Caco-2 (cell line): Measurements from ENCODE around the gene RBPJL. TPM values are rescaled to one million over a fixed set of nuclear protein-coding genes. Genes with fewer than 3 reads are reported as not detected.

ENCODE experiments used
- BruUV-seq: library from RNA; stranded (reverse); fragments of 400-500 nt; replicated peaks from 2 replicates; lab custom pipeline; 2021; lab: Mats Ljungman, UMichigan
- CTCF ChIA-PET: fragments of 300-600 bp; sonication (Branson Sonifier 250); formaldehyde crosslinking; loops from one replicate; lab custom pipeline; 2022; ENCODE audit warnings: antibody characterized with exemption; lab: Charles Lee
- POLR2A ChIA-PET: fragments of 300-600 bp; sonication (Branson Sonifier 250); formaldehyde crosslinking; loops from one replicate; lab custom pipeline; 2022; ENCODE audit warnings: antibody characterized with exemption; lab: Charles Lee
- DNase-seq, 2 experiments: peaks; one replicate each; pipeline versions ENCODE4 v3.0.0 to v3.0.0-alpha.2; 2020 to 2022
- H3K27me3 ChIP-seq: replicated peaks from 2 replicates; pipeline ENCODE4 v1.6.0; 2011; ENCODE audit warnings: low read length; ENCODE audit not compliant: control insufficient read depth, insufficient read depth
- H3K36me3 ChIP-seq: 2 replicates; pipeline ENCODE4 v1.5.1; 2011; ENCODE audit warnings: low read length; ENCODE audit not compliant: control insufficient read depth, insufficient read depth
- H3K4me1 ChIP-seq: fragments of 250-450 bp; sonication (Bioruptor Pico); 2 replicates; pipeline ENCODE4 v1.5.1; 2020; ENCODE audit warnings: mild to moderate bottlenecking
- H3K4me3 ChIP-seq: 2 replicates; pipeline ENCODE4 v1.5.1; 2011; ENCODE audit warnings: low read depth, mild to moderate bottlenecking, control low read depth, low read length
- H3K9me3 ChIP-seq: fragments of 250-450 bp; sonication (Bioruptor Pico); 2 replicates; pipeline ENCODE4 v1.5.1; 2020; ENCODE audit warnings: mild to moderate bottlenecking, moderate library complexity
- H3K27ac Mint-ChIP-seq: one replicate; pipeline ENCODE4 v1.8.0; 2022; ENCODE audit warnings: mixed read lengths; ENCODE audit not compliant: unreplicated experiment
- H3K27me3 Mint-ChIP-seq: one replicate; pipeline ENCODE4 v1.8.0; 2022; ENCODE audit warnings: mixed read lengths; ENCODE audit not compliant: insufficient read depth, unreplicated experiment
- H3K36me3 Mint-ChIP-seq: one replicate; pipeline ENCODE4 v1.8.0; 2022; ENCODE audit warnings: mild to moderate bottlenecking, mixed read lengths; ENCODE audit not compliant: insufficient read depth, unreplicated experiment
- H3K4me1 Mint-ChIP-seq: one replicate; pipeline ENCODE4 v1.8.0; 2022; ENCODE audit warnings: low read depth, mixed read lengths; ENCODE audit not compliant: unreplicated experiment
- H3K4me3 Mint-ChIP-seq: one replicate; pipeline ENCODE4 v1.8.0; 2022; ENCODE audit warnings: mild to moderate bottlenecking, moderate library complexity, mixed read lengths; ENCODE audit not compliant: unreplicated experiment
- H3K9me3 Mint-ChIP-seq: one replicate; pipeline ENCODE4 v1.8.0; 2022; ENCODE audit warnings: mixed read lengths; ENCODE audit not compliant: unreplicated experiment
- intact Hi-C: fragments of 100-400 bp; cut with micrococcal nuclease; formaldehyde crosslinking; loops from one replicate; pipeline ENCODE4 v1.10.0; 2022; ENCODE audit not compliant: unreplicated experiment
- total RNA-seq: library from RNA; stranded (reverse); gene quantifications from 2 replicates; pipeline ENCODE4 v1.2.3, GENCODE V29; 2022
- TF ChIP-seq, protein P1 (sequence below), 2 experiments: fragments of 200-600 bp in 1 of 2; IDR thresholded peaks; 1 replicate in 1 of 2; 2 replicates in 1 of 2; pipeline versions ENCODE4 v1.5.1 to v1.8.0; 2011 to 2022; ENCODE audit warnings: antibody characterized with exemption in 1 of 2, control low read depth in 1 of 2, inconsistent platforms in 1 of 2, low read depth in 1 of 2, low read length in 1 of 2, mild to moderate bottlenecking in 1 of 2, moderate library complexity in 1 of 2; ENCODE audit not compliant: insufficient read depth in 1 of 2, severe bottlenecking in 1 of 2, unreplicated experiment in 1 of 2

The RBPJL gene
- total RNA-seq, 1 experiment from 2014 or later, result not detected

DNA sequence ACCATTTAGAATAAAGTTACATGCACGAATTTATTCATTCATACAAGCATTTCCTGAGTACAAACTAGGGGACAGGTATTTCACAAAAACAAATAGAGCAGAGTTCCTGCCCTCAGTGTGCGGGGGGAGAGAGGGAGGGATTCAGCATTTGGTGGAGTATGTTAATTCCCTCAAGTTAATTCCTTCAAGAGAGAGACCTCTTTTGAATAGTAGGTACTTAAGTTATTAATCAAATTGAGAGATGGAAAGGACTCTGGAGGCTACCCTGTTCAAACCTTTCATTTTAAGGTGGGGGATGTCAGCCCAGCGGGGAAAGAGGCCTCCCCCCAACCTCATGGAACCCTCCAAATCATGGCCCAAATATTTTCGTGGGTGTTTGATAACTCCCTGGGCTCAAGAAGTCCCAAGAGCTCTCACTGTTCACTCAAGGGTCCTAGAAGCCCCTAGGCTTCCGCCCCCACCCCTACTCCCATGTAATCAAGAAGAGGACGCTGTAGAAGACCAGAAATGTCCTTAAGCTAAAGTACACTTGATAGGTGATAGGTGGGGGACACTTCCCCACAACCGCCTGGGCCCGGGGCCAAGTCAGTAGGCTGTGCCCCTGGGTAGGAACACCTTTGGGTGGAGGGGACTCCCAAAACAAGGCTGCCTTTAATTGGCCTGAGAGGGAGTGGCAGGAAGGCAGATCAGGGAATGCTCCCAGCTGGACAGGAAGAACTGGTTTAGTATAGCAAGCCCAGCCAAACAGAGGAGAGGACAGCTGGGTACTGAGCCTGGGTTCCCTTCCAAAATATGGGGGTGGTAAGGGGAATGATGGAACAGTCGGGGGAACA is 38.7 kb downstream of the RBPJL start:
- ChIA-PET POLR2A (interaction anchor here (0.6 to 9.0 kb wide), 5 partner anchors 10 to 61 kb away, joined by 4 to 229 read pairs (median 6); partner anchors contain the start of gene SYS1), CTCF (interaction anchor here (0.6 to 4.4 kb wide), 7 partner anchors 18 to 426 kb away, joined by 3 to 44 read pairs (median 4); partner anchors contain the start of gene SYS1)
- H3K4me3 Mint-ChIP-seq, result peak overlapping the region; percentile 97
- peaks cover 74% of the 10 kb centered on the region for H3K4me1 ChIP-seq
- peaks cover 86% of the 10 kb centered on the region for H3K36me3 Mint-ChIP-seq
- no TSS peak for BruUV-seq
- H3K36me3 ChIP-seq, result peaks cover 5% of the 10 kb centered on the region
- H3K27me3 ChIP-seq, result no peaks in the 10 kb centered on the region
- H3K9me3 Mint-ChIP-seq, result no peaks in the 10 kb centered on the region
- H3K27me3 Mint-ChIP-seq, result no peaks in the 10 kb centered on the region
- peaks cover 71% of the 10 kb centered on the region for H3K4me1 Mint-ChIP-seq
- peak; percentile 74 for DNase-seq
- TF ChIP-seq, protein P1, sequence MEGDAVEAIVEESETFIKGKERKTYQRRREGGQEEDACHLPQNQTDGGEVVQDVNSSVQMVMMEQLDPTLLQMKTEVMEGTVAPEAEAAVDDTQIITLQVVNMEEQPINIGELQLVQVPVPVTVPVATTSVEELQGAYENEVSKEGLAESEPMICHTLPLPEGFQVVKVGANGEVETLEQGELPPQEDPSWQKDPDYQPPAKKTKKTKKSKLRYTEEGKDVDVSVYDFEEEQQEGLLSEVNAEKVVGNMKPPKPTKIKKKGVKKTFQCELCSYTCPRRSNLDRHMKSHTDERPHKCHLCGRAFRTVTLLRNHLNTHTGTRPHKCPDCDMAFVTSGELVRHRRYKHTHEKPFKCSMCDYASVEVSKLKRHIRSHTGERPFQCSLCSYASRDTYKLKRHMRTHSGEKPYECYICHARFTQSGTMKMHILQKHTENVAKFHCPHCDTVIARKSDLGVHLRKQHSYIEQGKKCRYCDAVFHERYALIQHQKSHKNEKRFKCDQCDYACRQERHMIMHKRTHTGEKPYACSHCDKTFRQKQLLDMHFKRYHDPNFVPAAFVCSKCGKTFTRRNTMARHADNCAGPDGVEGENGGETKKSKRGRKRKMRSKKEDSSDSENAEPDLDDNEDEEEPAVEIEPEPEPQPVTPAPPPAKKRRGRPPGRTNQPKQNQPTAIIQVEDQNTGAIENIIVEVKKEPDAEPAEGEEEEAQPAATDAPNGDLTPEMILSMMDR (IDR thresholded peaks at IDR 0.05; ENCODE audit: insufficient read depth in 1 of 2, low read depth in 1 of 2, low read length in 1 of 2, severe bottlenecking in 1 of 2, unreplicated experiment in 1 of 2), result no peak
- no peaks in the 10 kb centered on the region for H3K9me3 ChIP-seq
- intact Hi-C loops, result no loop called here
- peak overlapping the region; percentile 88 for H3K4me3 ChIP-seq
- peak overlapping the region; percentile 77 for H3K27ac Mint-ChIP-seq

DNA sequence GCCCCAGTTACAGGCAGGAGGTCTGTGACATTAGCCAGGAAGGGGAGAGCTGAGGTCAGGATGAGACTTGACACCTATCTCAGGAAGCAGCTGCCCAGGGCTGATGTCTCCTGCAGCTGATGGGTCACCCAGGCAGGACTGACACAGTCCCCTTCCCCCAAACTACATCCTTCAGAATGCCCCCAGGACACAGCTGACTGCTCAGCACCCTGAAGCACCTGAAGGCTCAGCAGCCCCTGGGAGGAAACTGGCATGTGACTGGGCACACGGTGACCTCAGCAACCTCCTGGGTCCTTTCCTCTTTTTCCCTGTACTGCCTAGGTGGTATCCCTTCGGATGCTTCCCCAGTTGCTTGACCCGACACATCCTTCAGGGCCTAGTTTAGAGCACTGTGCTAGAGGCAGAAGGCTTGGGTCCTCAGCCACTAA is 39.7 kb downstream of the RBPJL start:
- intact Hi-C loops, result no loop called here
- Histone ChIP-seq H3K4me1 (peaks cover 64% of the 10 kb centered on the region), H3K36me3 (0 out of 2 replicates have a peak, but pooled peaks cover 2% of the 10 kb centered on the region), H3K9me3 (no peaks in the 10 kb centered on the region), H3K27me3 (no peaks in the 10 kb centered on the region), H3K4me3 (peak overlapping the region; percentile 88)
- Mint-ChIP-seq H3K9me3 (no peaks in the 10 kb centered on the region), H3K27ac (peak overlapping the region; percentile 77), H3K27me3 (no peaks in the 10 kb centered on the region), H3K4me3 (peak overlapping the region; percentile 97), H3K36me3 (peaks cover 76% of the 10 kb centered on the region), H3K4me1 (peaks cover 62% of the 10 kb centered on the region)
- no peak for DNase-seq
- TF ChIP-seq, protein P1 (IDR thresholded peaks at IDR 0.05; ENCODE audit: insufficient read depth in 1 of 2, low read depth in 1 of 2, low read length in 1 of 2, severe bottlenecking in 1 of 2, unreplicated experiment in 1 of 2), result no peak
- BruUV-seq, result no TSS peak
- ChIA-PET CTCF (interaction anchor here (0.7 to 3.7 kb wide), 6 partner anchors 13 to 425 kb away, joined by 3 to 35 read pairs (median 6); partner anchors contain the start of genes PIGT and SYS1), POLR2A (interaction anchor here (2.4 to 9.0 kb wide), 4 partner anchors 9 to 91 kb away, joined by 7 to 229 read pairs (median 14); partner anchors contain the start of gene SYS1)

DNA sequence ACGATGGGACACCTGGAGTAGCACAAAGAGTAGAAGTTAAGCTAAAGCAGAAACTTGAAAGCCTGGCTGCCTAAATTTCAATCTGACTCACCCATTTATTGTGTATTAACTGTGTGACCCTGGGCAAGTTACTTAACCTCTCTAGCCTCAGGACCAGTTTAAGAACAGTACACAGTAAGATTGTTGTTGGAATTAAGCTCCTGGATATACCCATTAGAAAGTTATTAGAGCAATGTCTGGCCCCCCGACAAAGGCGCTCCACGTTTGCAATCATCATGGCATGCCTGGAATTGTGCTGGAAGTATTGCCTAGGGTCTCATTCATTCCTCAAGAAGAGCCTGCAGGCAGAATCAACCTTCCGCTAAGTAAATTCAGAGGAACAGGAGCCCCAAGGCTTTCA is 40.2 kb downstream of the RBPJL start:
- H3K4me1 Mint-ChIP-seq, result peaks cover 60% of the 10 kb centered on the region
- H3K9me3 Mint-ChIP-seq, result no peaks in the 10 kb centered on the region
- intact Hi-C loops, result no loop called here
- Histone ChIP-seq H3K9me3 (no peaks in the 10 kb centered on the region), H3K36me3 (no peaks in the 10 kb centered on the region), H3K27me3 (no peaks in the 10 kb centered on the region), H3K4me3 (peak overlapping the region; percentile 88), H3K4me1 (peaks cover 58% of the 10 kb centered on the region)
- ChIA-PET POLR2A (interaction anchor here (0.6 to 9.0 kb wide), 5 partner anchors 10 to 90 kb away, joined by 4 to 229 read pairs (median 8); partner anchors contain the start of gene SYS1), CTCF (interaction anchor here (1.0 to 3.7 kb wide), 8 partner anchors 13 to 424 kb away, joined by 4 to 35 read pairs (median 8); partner anchors contain the start of genes PIGT and SYS1)
- H3K4me3 Mint-ChIP-seq, result peak overlapping the region; percentile 97
- H3K36me3 Mint-ChIP-seq, result peaks cover 70% of the 10 kb centered on the region
- no TSS peak for BruUV-seq
- no peak for DNase-seq
- TF ChIP-seq, protein P1 (IDR thresholded peaks at IDR 0.05; ENCODE audit: insufficient read depth in 1 of 2, low read depth in 1 of 2, low read length in 1 of 2, severe bottlenecking in 1 of 2, unreplicated experiment in 1 of 2), result no peak
- H3K27me3 Mint-ChIP-seq, result no peaks in the 10 kb centered on the region
- H3K27ac Mint-ChIP-seq, result peak overlapping the region; percentile 77
